Esophagus squamous epithelium (tissue), 5 donors: ENCODE measurements around the gene PYY. TPM values are rescaled to one million over a fixed set of nuclear protein-coding genes. Genes with fewer than 3 reads are reported as not detected.
A peak's percentile ranks its signal among the peaks of the same experiment; 100 is the strongest.
"Not testable (repeated sequence)": the region's sequence is repeated elsewhere in the genome, so short reads cannot be mapped to it uniquely, and the experiment has no call there.

Source experiments
- DNase-seq: peaks from one replicate; lab custom pipeline; 2025; lab: John Stamatoyannopoulos, UW
- H3K27ac ChIP-seq, 4 donors: fragments of 200-600 bp; sonication (generic); one replicate each; pipeline ENCODE4 v1.5.1; 2016 to 2019; ENCODE audit warnings: mild to moderate bottlenecking in 1 of 4
- H3K27me3 ChIP-seq, 4 donors: fragments of 200-600 bp; sonication (generic); 1 replicate in 3 of 4; 2 replicates in 1 of 4; pipeline versions ENCODE4 v1.5.1 to v1.6.0; 2017 to 2021; ENCODE audit warnings: antibody characterized with exemption in 1 of 4
- H3K36me3 ChIP-seq, 3 donors: fragments of 200-600 bp; sonication (generic); one replicate each; pipeline ENCODE4 v1.5.1; 2016 to 2019
- H3K4me1 ChIP-seq, 3 donors: fragments of 200-600 bp; sonication (generic); one replicate each; pipeline ENCODE4 v1.5.1; 2017 to 2019
- H3K4me3 ChIP-seq, 4 donors: fragments of 200-600 bp; sonication (generic); 1 replicate in 3 of 4; 2 replicates in 1 of 4; pipeline ENCODE4 v1.5.1; 2016 to 2019; ENCODE audit warnings: mild to moderate bottlenecking in 2 of 4, moderate library complexity in 1 of 4
- H3K9me3 ChIP-seq, 3 donors: fragments of 200-600 bp; sonication (generic); one replicate each; pipeline ENCODE4 v1.5.1; 2016 to 2019
- CTCF ChIP-seq, 6 experiments: fragments of 450-650 bp in 4 of 6; fragments of 200-600 bp in 2 of 6; sonication (generic) in 2 of 6; IDR thresholded peaks; one replicate each; pipeline ENCODE4 v1.5.1; 2016 to 2019; ENCODE audit warnings: antibody characterized with exemption in 6 of 6, mild to moderate bottlenecking in 4 of 6, moderate library complexity in 4 of 6
- POLR2A ChIP-seq, 4 donors: fragments of 450-650 bp; IDR thresholded peaks; one replicate each; pipeline ENCODE4 v1.6.1; 2017; ENCODE audit warnings: antibody characterized with exemption in 4 of 4, mild to moderate bottlenecking in 4 of 4, moderate library complexity in 3 of 4
- WGBS, 2 donors: methylation state at CpG; one replicate each; pipeline ENCODE4 v1.1.5; 2018; 5-methylcytosine and 5-hydroxymethylcytosine counted together
- intact Hi-C: fragments of 100-400 bp; cut with DNase I; formaldehyde crosslinking; loops from one replicate; pipeline ENCODE4 v1.15.0; 2022
- total RNA-seq, 4 donors: library from RNA; depleted of rRNA; stranded (reverse); fragments of >200 nt; gene quantifications; one replicate each; pipeline ENCODE4 v1.1.0, GENCODE V29; 2016
- donor health status: DM: yes; HTN: yes; CAD: no.

PYY gene
- total RNA-seq, 4 donors from 2014 or later: not detected

GRCh38 chr17:43974382-43975266 is 20.9 kb upstream of the PYY start:
- H3K27ac ChIP-seq: no peak overlapping the region
- TF ChIP-seq POLR2A (IDR thresholded peaks at IDR 0.05) (no peak), CTCF (IDR thresholded peaks at IDR 0.05) (no peak)
- no peak for DNase-seq
- intact Hi-C loops: no loop called here
- peaks cover 0 to 54% (median 0%) of the 10 kb centered on the region in 4 donors for H3K27me3 ChIP-seq
- no peaks in the 10 kb centered on the region for H3K36me3 ChIP-seq
- 59 to 67% methylated on average over 14 of the region's 14 CpGs for WGBS, 2 donors
- H3K9me3 ChIP-seq: no peaks in the 10 kb centered on the region
- no peaks in the 10 kb centered on the region for H3K4me1 ChIP-seq
- no peak overlapping the region for H3K4me3 ChIP-seq

GRCh38 chr17:43972444-43973212 is 18.9 kb upstream of the PYY start:
- H3K27ac ChIP-seq, H3K4me3 ChIP-seq, intact Hi-C loops, DNase-seq, H3K36me3 ChIP-seq, H3K4me1 ChIP-seq, H3K9me3 ChIP-seq: not testable (repeated sequence)
- H3K27me3 ChIP-seq: peaks cover 0 to 35% (median 0%) of the 10 kb centered on the region in 4 donors
- 85 to 88% methylated on average over 22 of the region's 22 CpGs for WGBS, 2 donors

GRCh38 chr17:43971436-43971835 is 17.7 kb upstream of the PYY start:
- intact Hi-C loops, H3K36me3 ChIP-seq, H3K27ac ChIP-seq, H3K4me1 ChIP-seq, DNase-seq, H3K9me3 ChIP-seq, H3K4me3 ChIP-seq: not testable (repeated sequence)
- WGBS, 2 donors: 33 to 51% methylated on average over 2 of the region's 2 CpGs
- H3K27me3 ChIP-seq: peaks cover 0 to 28% (median 0%) of the 10 kb centered on the region in 4 donors

- intact Hi-C loops: no loop called here
- no peak for TF ChIP-seq CTCF (IDR thresholded peaks at IDR 0.05)
- TF ChIP-seq POLR2A (IDR thresholded peaks at IDR 0.05): no peak
- H3K36me3 ChIP-seq: no peaks in the 10 kb centered on the region
- no peaks in the 10 kb centered on the region for H3K9me3 ChIP-seq
- peaks cover 0 to 28% (median 0%) of the 10 kb centered on the region in 4 donors for H3K27me3 ChIP-seq
- no peak for DNase-seq
- peaks cover 0 to 10% (median 0%) of the 10 kb centered on the region in 3 donors for H3K4me1 ChIP-seq
- H3K4me3 ChIP-seq: no peak overlapping the region
- 71 to 76% methylated on average over 4 of the region's 4 CpGs for WGBS, 2 donors
- no peak overlapping the region for H3K27ac ChIP-seq
Measured at GRCh38 chr17:43970366-43970765, 16.6 kb upstream of the PYY start.

- peaks cover 0 to 10% (median 0%) of the 10 kb centered on the region in 3 donors for H3K4me1 ChIP-seq
- no peak for DNase-seq
- H3K36me3 ChIP-seq: no peaks in the 10 kb centered on the region
- H3K27me3 ChIP-seq: peaks cover 0 to 7% (median 0%) of the 10 kb centered on the region in 4 donors
- intact Hi-C loops: no loop called here
- no peaks in the 10 kb centered on the region for H3K9me3 ChIP-seq
- H3K27ac ChIP-seq: no peak overlapping the region
- H3K4me3 ChIP-seq: peak overlapping the region in 1 of 4 donors; percentile 23
- no peak for TF ChIP-seq CTCF (IDR thresholded peaks at IDR 0.05)
- no peak for TF ChIP-seq POLR2A (IDR thresholded peaks at IDR 0.05)
- WGBS, 2 donors: 22 to 27% methylated on average over 9 of the region's 9 CpGs
Measured at GRCh38 chr17:43967251-43967875, 13.6 kb upstream of the PYY start.
